HG03378 (cell line): ENCODE results near the gene SURF6.
"Not testable (repeated sequence)": the region's sequence is repeated elsewhere in the genome, so short reads cannot be mapped to it uniquely, and the experiment has no call there.

Source experiments
- ATAC-seq: cut with Tn5 transposase; IDR thresholded peaks from one replicate; pipeline ENCODE4 v1.9.1; 2021; ENCODE audit warnings: mild to moderate bottlenecking, moderate library complexity; ENCODE audit not compliant: unreplicated experiment

The SURF6 gene

GRCh38 chr9:133335924-133336811 is at the start of gene SURF6:
Gene SURF6 (minus strand): TSS chr9:133336188. CDS start chr9:133336132, 56 bp downstream.
- peak; percentile 54 for ATAC-seq

- ATAC-seq: no peak
These were observed 49.5 kb upstream of the SURF6 start for GRCh38 chr9:133385452-133385851.

DNA sequence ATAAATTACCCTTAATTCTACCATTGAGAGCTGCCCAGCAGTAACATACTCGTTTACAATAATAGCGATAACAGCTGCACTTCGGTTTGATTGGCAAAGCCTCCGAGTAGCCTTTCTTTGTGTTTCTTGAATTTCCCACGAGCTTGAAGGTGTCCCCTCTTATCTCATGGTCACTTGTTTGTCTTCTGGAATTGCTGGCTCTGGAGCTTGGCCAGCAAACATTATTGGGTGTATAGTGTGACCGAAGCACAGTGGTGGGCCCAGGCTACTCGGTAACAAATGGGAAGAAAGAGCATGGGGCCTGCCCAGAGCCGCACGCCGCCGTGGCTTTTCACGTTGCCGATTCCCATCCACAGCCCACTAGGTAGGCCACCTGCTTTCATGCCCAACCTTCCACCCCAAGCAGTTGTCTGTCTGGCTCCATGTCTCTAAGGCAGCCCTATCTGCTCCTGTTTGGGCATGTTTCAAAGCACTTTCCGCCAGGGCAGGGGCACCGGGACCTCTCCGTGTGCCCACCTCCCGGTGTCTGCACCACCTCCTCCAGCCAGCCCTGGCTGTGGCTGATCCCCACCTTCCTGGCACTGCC is 48.8 kb upstream of the SURF6 start:
- no peak for ATAC-seq

GRCh38 chr9:133383438-133383837 is 47.5 kb upstream of the SURF6 start:
- ATAC-seq: no peak

- no peak for ATAC-seq
These were observed 46.6 kb upstream of the SURF6 start for GRCh38 chr9:133382507-133383141.

DNA sequence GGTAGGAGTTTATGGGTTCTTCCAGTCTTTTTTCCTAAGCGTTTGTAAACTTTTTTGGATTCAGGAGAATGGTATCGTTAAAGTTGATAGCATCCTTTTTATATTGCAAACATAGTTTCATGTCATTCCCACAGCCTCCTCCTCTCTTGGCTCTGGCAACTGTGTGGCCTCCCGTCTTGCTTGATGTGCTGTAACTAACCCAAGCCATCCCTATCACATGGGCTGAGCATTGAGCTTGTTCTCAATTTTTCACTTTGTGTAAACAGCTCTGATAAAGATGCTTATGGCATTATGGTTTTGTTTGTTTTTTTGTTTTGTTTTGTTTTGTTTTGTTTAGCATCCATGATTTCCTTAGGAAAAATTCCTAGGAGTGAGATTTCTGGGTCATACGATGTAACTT is 44.7 kb upstream of the SURF6 start:
- ATAC-seq: no peak

DNA sequence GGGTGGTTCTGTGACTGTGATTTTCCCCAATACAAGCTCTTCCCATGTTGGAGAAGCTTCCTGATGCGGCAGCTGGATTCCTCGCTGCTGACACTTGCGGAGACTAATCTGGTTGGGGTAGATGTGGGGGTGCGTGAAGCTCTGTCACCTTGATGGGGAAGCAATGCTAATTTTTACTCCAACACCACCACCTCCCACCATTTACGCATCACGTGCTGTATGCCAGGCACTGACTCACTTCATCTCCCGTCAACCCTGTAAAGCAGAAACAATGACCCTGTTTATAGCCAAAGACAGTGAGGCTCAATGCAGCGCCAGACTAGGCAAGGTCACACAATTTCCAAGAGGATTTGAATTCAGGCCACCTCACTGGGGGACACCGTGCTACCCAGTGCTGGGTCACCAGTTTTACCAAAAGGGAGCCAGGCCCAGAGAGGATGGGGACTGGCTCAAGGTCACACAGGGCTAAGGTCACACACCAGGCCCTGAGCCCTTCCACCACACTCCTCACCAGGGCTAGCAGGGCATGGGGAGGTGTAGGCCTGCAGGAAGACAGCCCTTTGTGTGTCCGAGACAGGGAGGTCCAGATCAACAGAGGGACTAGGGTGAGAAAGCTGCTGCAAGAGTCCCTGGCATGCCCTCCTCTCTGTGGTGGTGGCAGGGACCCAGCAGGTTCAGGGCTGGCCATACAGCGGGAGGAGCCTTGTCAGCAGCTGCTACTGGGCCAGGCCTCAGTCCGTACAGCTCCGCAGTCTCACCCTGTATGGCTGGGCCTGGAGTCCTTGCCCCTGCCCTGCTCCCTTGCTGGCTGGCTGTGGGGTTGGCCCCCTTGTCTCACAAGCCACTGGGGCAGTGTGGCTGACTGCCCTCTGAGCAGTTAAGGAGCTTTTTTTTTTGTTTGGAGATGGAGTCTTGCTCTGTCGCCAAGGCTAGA is 43.4 kb upstream of the SURF6 start:
- ATAC-seq: no peak

GRCh38 chr9:133378408-133378962 is 42.5 kb upstream of the SURF6 start:
- ATAC-seq: no peak

DNA sequence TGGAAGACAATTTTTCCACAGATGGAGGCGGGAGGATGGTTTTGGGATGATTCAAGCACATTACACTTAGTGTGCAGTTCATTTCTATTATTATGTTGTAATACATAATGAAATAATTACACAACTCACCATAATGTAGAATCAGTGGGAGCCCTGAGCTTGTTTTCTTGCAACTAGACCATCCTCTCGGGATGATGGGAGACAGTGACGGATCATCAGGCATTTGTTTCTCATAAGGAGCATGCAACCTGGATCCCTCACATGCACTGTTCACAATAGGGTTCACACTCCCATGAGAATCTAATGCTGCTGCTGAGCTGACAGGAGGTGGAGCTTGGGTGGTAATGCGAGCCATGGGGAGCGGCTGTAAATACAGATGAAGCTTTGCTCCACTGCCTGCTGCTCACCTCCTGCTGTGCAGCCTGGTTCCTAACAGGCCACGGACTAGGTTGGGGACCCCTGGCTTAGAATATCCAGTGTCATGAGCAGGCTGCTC is 41.8 kb upstream of the SURF6 start:
- ATAC-seq: no peak

DNA sequence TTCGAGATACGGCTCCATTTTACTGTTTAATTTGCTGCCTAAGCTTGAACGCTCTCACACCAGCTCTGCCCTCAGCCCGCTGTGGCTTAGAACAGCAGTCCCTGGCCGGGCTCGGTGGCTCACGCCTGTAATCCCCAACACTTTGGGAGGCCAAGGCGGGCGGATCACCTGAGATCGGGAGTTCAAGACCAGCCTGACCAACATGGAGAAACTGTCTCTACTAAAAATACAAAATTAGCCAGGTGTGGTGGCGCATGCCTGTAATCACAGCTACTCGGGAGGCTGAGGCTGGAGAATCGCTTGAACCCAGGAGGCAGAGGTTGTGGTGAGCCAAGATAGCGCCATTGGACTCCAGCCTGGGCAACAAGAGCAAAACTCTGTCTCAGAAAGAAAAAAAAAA is 41.3 kb upstream of the SURF6 start:
- ATAC-seq: not testable (repeated sequence)

DNA sequence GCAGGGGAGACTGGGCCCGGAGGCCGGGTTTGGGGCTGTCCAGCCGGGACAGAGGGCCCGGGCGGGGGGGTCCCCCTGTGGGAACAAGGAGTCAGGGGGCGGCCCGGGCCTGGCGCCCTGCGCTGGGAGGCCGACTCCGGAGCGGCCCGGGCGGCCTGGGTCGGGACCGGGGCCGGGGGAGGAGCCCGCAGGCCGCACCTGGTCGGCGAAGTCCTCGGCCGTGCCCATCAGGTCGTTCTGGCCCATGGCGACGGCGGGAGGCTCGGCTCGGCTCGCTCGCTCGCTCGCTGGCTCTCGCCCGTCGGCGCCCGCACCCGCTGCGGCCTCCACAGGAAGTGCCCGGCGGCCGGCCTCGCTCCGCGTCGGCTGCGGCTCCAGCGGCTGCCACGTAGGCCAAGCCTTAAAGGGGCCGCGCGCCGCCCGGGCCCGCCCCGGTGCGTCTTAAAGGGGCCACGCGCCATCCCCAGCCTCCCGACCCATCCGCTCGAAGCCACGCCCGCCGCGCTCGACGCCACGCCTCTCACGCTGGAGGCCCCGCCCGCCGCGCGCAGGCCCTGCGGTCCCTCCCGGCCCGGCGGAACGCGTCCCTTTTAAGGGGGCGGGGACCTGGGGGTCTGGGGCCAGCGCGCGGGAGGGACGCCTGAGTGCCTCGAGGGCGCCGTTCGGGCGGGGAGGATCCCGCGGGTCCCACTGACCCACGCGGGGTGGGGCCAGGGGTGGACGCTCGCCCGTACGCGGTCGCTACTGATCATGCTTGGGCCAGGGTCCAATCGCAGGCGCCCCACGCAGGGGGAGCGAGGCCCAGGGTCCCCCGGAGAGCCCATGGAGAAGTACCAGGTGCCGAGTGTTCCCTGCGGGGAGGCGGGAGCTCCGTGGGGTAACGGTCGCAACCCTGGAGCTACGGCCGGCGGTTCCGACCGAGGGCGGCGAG is 40.0 kb upstream of the SURF6 start, which contains the start of the genes STKLD1 and SURF4:
Gene STKLD1, plus strand, starts transcription at position 643 of the 931 bp plus-strand sequence. Its CDS starts 108 bp downstream, at position 751.
Gene SURF4, minus strand, starts transcription at position 337 of the 931 bp plus-strand sequence. Its CDS starts 91 bp downstream, at position 246.
- ATAC-seq: peak; percentile 53

DNA sequence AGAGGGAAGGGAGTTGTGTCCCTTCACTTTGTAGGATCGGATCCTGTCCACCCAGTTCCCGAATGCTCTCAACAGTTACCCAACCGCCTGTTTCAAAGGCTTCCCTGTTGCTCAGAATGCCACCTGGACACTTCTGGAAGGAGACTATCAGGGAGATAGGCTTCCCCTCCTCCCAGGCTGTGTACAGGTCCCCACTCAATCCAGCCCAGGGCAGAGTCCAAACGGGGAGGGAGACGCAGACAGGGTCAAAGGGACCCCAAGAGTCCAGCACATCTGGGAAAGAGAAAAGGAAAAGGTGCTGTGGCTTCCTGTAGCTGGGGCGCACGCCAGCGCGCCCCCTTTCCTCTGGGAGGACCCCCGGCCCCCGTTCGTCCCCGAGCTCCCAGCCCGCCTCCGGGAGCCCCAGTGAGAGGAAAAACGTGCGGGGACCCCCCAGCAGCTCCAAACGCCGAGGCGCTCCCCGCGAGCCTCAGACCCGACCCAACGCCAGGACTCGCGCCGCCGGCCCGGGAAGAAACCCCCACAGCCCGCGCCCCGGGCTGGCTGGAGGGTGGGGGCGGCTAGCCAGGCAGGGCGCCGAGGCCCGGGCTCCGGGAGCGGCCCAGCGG is 39.2 kb upstream of the SURF6 start:
- ATAC-seq: no peak

- no peak for ATAC-seq
These were observed 38.7 kb upstream of the SURF6 start for GRCh38 chr9:133374612-133375115.

- no peak for ATAC-seq
These were observed 36.2 kb upstream of the SURF6 start for GRCh38 chr9:133372144-133372543.

GRCh38 chr9:133371261-133371711 is 35.3 kb upstream of the SURF6 start:
- no peak for ATAC-seq

GRCh38 chr9:133370685-133371084 is 34.7 kb upstream of the SURF6 start:
- ATAC-seq: no peak

- ATAC-seq: no peak
These were observed 33.9 kb upstream of the SURF6 start for GRCh38 chr9:133369933-133370332.

DNA sequence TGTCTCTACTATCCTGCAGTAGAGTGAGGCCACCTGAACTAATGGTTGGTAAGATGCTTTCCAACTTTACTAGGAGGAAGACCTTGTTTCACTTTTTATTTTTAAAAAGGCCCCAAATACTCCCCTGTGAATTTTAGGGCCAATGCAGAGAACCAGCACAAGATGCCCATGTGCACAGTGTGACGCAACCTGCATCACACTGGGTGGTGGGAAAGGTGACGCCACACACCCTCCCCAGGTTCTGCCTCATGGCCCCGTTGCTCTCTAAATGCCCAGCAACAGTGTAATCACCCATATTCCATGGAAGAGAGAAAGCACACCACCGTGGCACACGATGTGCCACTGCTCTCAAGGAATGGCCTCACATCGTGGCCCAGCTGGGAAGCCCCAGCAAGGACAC is 33.4 kb upstream of the SURF6 start:
- ATAC-seq: no peak
